ENCODE data around the gene NELL2.

Gene NELL2

DNA sequence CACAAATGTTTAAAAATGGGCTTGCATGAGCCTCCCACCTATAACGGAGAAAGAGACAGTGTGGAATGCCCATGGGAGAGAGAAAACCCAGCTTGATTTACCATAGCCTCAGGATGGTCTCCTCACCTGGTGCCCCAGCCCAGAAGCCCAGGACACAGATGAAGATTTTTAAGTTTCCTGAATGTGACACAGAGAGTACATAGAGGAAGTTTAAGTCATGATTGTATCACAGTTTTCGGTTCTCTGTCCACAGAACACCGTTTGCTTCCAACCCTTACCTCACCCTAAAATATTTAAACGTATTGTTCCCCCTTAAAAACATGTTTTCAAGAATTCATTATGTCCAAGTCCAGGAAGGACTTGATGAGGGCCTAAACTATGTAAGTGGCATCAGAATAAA lies 56.2 kb downstream of the NELL2 start:
- DNase-seq (ENCODE audit: low read depth, low spot score), result no peak
- Histone ChIP-seq H3K9ac (ENCODE audit: insufficient read length) (no peak overlapping the region), H3K36me3 (ENCODE audit: insufficient read depth, low read length) (no peaks in the 10 kb centered on the region), H3K4me3 (no peak overlapping the region), H3K9me3 (ENCODE audit: low read depth, low read length) (no peaks in the 10 kb centered on the region), H3K27ac (no peak overlapping the region)
- TF ChIP-seq POLR2AphosphoS5 (IDR thresholded peaks at IDR 0.05; ENCODE audit: borderline replicate concordance, low read depth, low read length), result no peak
- no peak for TF ChIP-seq FOXP2 (optimal IDR thresholded peaks at IDR 0.05; ENCODE audit: control extremely low read depth, extremely low read length, insufficient read depth)

DNA sequence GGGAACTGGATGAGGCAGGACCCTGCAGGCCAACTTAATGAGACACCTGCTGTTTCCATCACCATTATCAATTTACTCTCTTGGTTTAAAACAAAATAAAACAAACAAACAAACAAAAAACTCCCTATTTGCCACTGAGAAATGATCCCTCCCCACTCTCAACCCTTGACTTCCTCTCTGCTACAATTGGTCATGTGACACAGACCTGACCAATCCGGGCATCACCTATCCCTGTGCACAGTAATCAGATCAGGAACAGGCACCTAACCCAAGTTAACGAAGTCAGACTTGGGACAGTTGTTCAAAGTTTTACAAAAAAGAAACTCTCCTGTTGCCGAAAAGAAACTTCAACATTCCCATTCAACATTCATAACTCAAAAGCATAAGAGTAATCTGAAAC lies 58.4 kb downstream of the NELL2 start:
- no peak overlapping the region for H3K4me3 ChIP-seq
- H3K9ac ChIP-seq (ENCODE audit: insufficient read length), result no peak overlapping the region
- no peaks in the 10 kb centered on the region for H3K36me3 ChIP-seq (ENCODE audit: insufficient read depth, low read length)
- TF ChIP-seq POLR2AphosphoS5 (IDR thresholded peaks at IDR 0.05; ENCODE audit: borderline replicate concordance, low read depth, low read length) (no peak), EZH2 (IDR thresholded peaks at IDR 0.05) (no peak), FOXP2 (optimal IDR thresholded peaks at IDR 0.05; ENCODE audit: control extremely low read depth, extremely low read length, insufficient read depth) (no peak)
- H3K9me3 ChIP-seq (ENCODE audit: low read depth, low read length), result no peaks in the 10 kb centered on the region
- H3K27ac ChIP-seq, result no peak overlapping the region
- no peak for DNase-seq (ENCODE audit: low read depth, low spot score)

DNA sequence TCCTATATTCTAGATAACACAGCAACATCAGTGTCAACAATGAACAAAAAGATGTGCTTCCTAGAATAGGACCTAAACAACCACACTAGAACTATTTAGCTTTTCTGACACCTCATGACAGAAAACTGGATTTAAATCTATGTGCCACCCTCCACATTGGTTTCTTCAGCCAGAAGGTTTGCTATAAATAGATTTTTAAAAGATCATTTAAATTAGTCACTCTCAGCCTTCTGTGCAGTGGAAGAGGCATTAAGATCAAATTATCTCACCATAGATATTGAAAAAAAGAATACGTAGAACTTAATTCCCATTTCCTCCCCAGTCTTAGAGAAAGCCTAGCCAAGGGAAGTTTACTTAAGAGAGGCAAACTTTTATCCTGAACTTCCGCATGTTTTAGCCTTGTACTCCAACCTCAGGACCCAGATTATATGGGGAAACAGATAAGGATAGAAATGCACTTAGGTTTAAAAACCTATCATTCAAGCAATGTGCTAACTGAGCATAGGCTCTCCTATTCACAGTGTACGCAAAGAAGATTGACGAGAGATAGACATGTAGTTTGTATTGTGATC lies 59.6 kb downstream of the NELL2 start:
- no peak overlapping the region for H3K27ac ChIP-seq
- no peak for DNase-seq (ENCODE audit: low read depth, low spot score)
- TF ChIP-seq EZH2 (IDR thresholded peaks at IDR 0.05) (no peak), POLR2AphosphoS5 (IDR thresholded peaks at IDR 0.05; ENCODE audit: borderline replicate concordance, low read depth, low read length) (no peak), FOXP2 (optimal IDR thresholded peaks at IDR 0.05; ENCODE audit: control extremely low read depth, extremely low read length, insufficient read depth) (no peak)
- H3K36me3 ChIP-seq (ENCODE audit: insufficient read depth, low read length), result no peaks in the 10 kb centered on the region
- H3K9ac ChIP-seq (ENCODE audit: insufficient read length), result no peak overlapping the region
- H3K9me3 ChIP-seq (ENCODE audit: low read depth, low read length), result no peaks in the 10 kb centered on the region
- H3K4me3 ChIP-seq, result no peak overlapping the region

DNA sequence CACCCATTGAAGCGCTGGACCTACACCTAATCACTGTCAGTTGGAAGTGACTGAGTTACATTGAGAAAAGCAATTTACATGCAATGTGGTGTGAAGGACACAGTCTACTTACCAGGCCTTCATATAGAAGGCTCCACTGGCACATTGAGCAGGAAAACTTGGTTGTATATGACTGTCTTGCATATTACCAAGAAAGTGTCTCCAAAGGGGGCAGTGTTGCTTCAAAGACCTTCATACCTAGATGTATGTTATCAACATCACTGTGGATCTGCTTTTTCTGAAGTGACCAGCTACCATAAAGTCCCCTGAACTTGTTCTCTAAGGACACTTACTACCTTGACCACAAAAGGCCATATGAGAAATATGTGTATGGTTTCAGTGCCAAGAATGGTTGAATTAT lies 64.1 kb downstream of the NELL2 start:
- H3K27ac ChIP-seq, result no peak overlapping the region
- H3K36me3 ChIP-seq (ENCODE audit: insufficient read depth, low read length), result no peaks in the 10 kb centered on the region
- no peak for TF ChIP-seq POLR2AphosphoS5 (IDR thresholded peaks at IDR 0.05; ENCODE audit: borderline replicate concordance, low read depth, low read length)
- TF ChIP-seq EZH2 (IDR thresholded peaks at IDR 0.05), result no peak
- no peak for TF ChIP-seq FOXP2 (optimal IDR thresholded peaks at IDR 0.05; ENCODE audit: control extremely low read depth, extremely low read length, insufficient read depth)
- DNase-seq (ENCODE audit: low read depth, low spot score), result no peak
- no peak overlapping the region for H3K9ac ChIP-seq (ENCODE audit: insufficient read length)
- no peak overlapping the region for H3K4me3 ChIP-seq
- H3K9me3 ChIP-seq (ENCODE audit: low read depth, low read length), result no peaks in the 10 kb centered on the region

DNA sequence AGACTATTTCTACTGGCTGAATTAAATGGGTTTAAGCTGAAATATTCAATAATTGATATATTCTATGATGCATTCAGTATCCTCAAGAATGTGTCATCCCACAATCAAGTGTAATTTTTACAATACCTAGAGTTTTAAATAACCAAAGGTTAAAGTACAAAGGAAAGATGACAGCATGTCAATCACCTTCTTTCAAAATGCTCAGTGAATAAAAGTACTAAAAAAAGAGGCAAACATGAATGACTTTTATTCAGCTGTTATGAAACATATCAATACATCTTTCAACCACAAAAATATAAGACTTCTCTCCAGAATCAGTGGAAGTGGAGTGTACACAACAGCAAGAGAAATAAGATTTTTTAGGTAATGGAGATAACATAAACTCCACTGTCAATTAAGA lies 72.0 kb downstream of the NELL2 start:
- Histone ChIP-seq H3K36me3 (ENCODE audit: insufficient read depth, low read length) (no peaks in the 10 kb centered on the region), H3K9me3 (ENCODE audit: low read depth, low read length) (no peaks in the 10 kb centered on the region), H3K4me3 (no peak overlapping the region), H3K9ac (ENCODE audit: insufficient read length) (no peak overlapping the region), H3K27ac (peak overlapping the region; percentile 38; the same call in 1 of the 2 replicates)
- DNase-seq (ENCODE audit: low read depth, low spot score), result no peak
- no peak for TF ChIP-seq POLR2AphosphoS5 (IDR thresholded peaks at IDR 0.05; ENCODE audit: borderline replicate concordance, low read depth, low read length)
- TF ChIP-seq FOXP2 (optimal IDR thresholded peaks at IDR 0.05; ENCODE audit: control extremely low read depth, extremely low read length, insufficient read depth), result no peak
- TF ChIP-seq EZH2 (IDR thresholded peaks at IDR 0.05), result no peak

DNA sequence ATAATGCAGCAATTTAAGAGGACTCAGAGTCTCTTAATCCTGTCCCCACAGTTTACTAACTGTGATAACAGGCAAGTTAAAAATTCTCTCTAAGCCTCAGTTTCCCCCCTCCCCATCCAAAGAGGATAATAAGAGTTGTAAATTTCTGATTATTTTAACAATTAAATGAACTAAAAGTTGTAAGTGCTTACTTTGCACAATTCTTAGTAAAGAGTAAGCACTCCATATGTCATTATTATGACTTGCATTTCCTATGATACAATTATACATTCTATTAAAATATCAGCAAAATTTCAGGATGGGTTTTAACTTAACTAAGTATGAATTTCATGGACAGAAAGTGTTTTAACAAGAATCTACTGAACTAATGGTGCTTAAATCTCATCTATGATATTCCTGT lies 80.1 kb downstream of the NELL2 start:
- no peak for DNase-seq (ENCODE audit: low read depth, low spot score)
- Histone ChIP-seq H3K36me3 (ENCODE audit: insufficient read depth, low read length) (no peaks in the 10 kb centered on the region), H3K27ac (0 out of 2 replicates have a peak overlapping the region, but pooled peaks have one; percentile 9), H3K9me3 (ENCODE audit: low read depth, low read length) (no peaks in the 10 kb centered on the region), H3K9ac (ENCODE audit: insufficient read length) (no peak overlapping the region), H3K4me3 (no peak overlapping the region)
- TF ChIP-seq EZH2 (IDR thresholded peaks at IDR 0.05) (no peak), POLR2AphosphoS5 (IDR thresholded peaks at IDR 0.05; ENCODE audit: borderline replicate concordance, low read depth, low read length) (no peak), FOXP2 (optimal IDR thresholded peaks at IDR 0.05; ENCODE audit: control extremely low read depth, extremely low read length, insufficient read depth) (no peak)

DNA sequence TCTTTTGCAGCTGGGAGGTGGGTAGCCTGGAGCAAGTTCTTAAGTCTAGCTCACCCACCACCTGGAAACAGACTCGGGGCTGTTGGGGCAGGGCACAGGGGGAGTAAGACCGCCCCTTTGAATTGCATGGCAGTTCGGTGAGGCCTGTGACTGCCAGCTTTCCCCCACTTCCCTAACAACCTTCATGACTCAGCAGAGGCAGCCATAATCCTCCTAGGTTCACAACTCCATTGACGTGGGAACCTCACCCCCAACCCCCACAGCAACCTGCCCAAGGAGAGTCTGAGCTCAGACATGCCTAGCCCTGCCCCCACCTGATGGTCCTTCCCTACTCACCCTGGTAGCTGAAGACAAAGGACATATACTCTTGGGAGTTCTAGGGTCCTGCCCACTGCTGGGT lies 87.4 kb downstream of the NELL2 start:
- no peaks in the 10 kb centered on the region for H3K9me3 ChIP-seq (ENCODE audit: low read depth, low read length)
- no peak overlapping the region for H3K9ac ChIP-seq (ENCODE audit: insufficient read length)
- no peaks in the 10 kb centered on the region for H3K36me3 ChIP-seq (ENCODE audit: insufficient read depth, low read length)
- no peak overlapping the region for H3K4me3 ChIP-seq
- H3K27ac ChIP-seq, result no peak overlapping the region
- DNase-seq (ENCODE audit: low read depth, low spot score), result no peak
- TF ChIP-seq FOXP2 (optimal IDR thresholded peaks at IDR 0.05; ENCODE audit: control extremely low read depth, extremely low read length, insufficient read depth) (no peak), EZH2 (IDR thresholded peaks at IDR 0.05) (no peak)

DNA sequence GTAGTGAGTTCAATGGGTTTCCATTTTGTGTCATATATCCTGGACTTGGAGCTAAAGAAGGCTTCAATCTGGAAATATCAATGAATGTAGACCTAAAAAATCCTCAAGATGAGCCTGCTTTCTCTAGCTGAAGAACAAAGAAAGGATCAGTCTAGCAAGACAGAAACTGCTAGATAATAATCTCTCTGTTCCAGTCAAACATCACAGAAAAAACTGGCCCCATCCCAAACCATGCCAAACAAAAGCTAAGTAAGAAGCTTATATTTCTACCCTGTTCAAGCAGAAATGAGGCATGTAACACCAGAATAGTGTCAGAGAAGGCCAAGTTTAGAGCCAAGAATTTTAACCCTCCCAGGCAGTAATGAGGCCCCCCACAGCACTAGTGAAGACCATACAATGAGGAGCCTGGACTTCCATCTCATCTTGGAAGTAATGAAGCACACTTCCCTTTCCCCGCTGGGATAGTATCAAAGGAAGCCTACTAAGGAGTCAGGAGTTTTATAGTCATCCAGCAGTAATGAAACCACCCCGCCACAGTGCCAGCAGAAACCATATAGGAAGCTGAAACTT lies 95.8 kb downstream of the NELL2 start:
- TF ChIP-seq EZH2 (IDR thresholded peaks at IDR 0.05) (no peak), FOXP2 (optimal IDR thresholded peaks at IDR 0.05; ENCODE audit: control extremely low read depth, extremely low read length, insufficient read depth) (no peak), POLR2AphosphoS5 (IDR thresholded peaks at IDR 0.05; ENCODE audit: borderline replicate concordance, low read depth, low read length) (no peak)
- Histone ChIP-seq H3K4me3 (no peak overlapping the region), H3K9ac (ENCODE audit: insufficient read length) (no peak overlapping the region), H3K36me3 (ENCODE audit: insufficient read depth, low read length) (peaks cover 30% of the 10 kb centered on the region), H3K9me3 (ENCODE audit: low read depth, low read length) (no peaks in the 10 kb centered on the region; the same call in 1 of the 2 replicates), H3K27ac (no peak overlapping the region)
- no peak for DNase-seq (ENCODE audit: low read depth, low spot score)

DNA sequence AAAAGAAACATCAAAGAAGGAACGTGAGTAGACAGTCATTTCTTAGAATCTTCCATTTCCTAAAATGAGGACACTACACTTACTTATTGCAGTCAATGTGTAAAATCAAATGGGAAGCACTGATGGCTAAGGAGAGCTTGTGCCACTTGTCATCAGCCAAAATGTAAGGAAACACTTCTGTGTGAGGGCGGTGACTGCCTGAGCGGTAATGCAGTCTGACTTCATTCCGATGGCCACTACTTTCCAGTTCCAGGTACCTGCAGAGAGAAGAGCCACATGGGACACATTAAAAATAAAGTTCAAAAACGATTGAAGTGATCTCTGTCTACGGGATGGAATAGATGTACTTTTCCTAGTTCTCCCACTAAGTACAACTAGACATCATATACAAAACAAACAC lies 96.3 kb downstream of the NELL2 start:
- no peak overlapping the region for H3K9ac ChIP-seq (ENCODE audit: insufficient read length)
- no peak for DNase-seq (ENCODE audit: low read depth, low spot score)
- peaks cover 36% of the 10 kb centered on the region for H3K36me3 ChIP-seq (ENCODE audit: insufficient read depth, low read length)
- H3K27ac ChIP-seq, result no peak overlapping the region
- no peaks in the 10 kb centered on the region; the same call in 1 of the 2 replicates for H3K9me3 ChIP-seq (ENCODE audit: low read depth, low read length)
- H3K4me3 ChIP-seq, result no peak overlapping the region
- TF ChIP-seq EZH2 (IDR thresholded peaks at IDR 0.05) (no peak), FOXP2 (optimal IDR thresholded peaks at IDR 0.05; ENCODE audit: control extremely low read depth, extremely low read length, insufficient read depth) (no peak), POLR2AphosphoS5 (IDR thresholded peaks at IDR 0.05; ENCODE audit: borderline replicate concordance, low read depth, low read length) (no peak)

Data from SK-N-MC (cell line).